NOMO-1 (cell line): Measurements from ENCODE around the gene POT1.

Experiments
- DNase-seq, 2 experiments: peaks; one replicate each; lab custom pipeline; 2025; ENCODE audit not compliant: unreplicated experiment in 2 of 2; lab: John Stamatoyannopoulos, UW

Gene POT1

DNA sequence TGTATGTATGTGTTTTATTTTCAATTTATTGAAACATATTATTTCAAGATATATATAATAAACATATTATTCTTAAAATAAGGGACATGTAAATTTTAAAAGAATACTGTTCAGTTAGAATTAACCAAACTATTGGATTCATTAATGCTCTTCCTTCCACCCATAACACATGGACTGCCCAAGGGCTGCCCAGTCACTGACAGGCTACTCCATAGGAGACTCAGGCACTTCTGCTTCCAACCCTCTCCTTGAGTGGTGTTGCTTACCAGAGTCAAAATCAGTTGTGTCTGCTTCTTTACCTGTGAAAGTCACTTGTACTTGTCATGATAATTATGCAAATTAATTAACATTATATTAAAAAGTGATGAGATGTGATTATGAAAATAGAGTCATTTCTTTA is 154.2 kb downstream of the POT1 start:
- no peak for DNase-seq

DNA sequence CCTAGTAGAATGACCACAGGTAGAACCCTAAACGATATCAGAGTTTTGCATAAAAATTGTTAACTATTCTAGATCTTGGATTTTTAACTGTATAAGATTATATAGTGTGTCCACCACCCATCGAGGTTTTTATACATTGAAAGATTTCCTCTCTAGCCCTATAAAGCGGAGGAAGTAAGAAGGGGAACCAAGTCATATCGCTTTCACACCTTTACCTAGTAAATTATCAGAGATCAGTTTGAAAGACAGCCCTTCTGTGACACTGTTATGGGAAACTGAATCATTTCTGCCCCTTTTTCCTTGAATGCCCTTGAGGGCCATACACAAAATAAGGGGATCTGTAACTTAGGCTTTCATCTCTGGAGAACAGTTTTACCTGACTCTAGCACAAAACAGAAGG is 155.7 kb downstream of the POT1 start:
- no peak for DNase-seq

GRCh38 chr7:124773339-124773738 is 156.3 kb downstream of the POT1 start:
- DNase-seq = no peak
